Panc1 (cell line): Measurements from ENCODE around the gene SRCIN1. TPM values are rescaled to one million over a fixed set of nuclear protein-coding genes. Genes with fewer than 3 reads are reported as not detected.

ENCODE experiments used
- ATAC-seq: fragments of 200-7000 bp; cut with Tn5 transposase; 2 replicates; pipeline ENCODE4 v1.9.1; 2020; ENCODE audit warnings: mild to moderate bottlenecking, moderate library complexity
- BruUV-seq: library from RNA; stranded (reverse); fragments of 400-500 nt; replicated peaks from 2 replicates; lab custom pipeline; 2021; lab: Mats Ljungman, UMichigan
- CTCF ChIA-PET: fragments of 300-600 bp; sonication (Branson Sonifier 250); formaldehyde crosslinking; loops from one replicate; lab custom pipeline; 2022; ENCODE audit warnings: antibody characterized with exemption; lab: Charles Lee
- POLR2A ChIA-PET: fragments of 300-600 bp; sonication (Branson Sonifier 250); formaldehyde crosslinking; loops from one replicate; lab custom pipeline; 2022; ENCODE audit warnings: antibody characterized with exemption; lab: Charles Lee
- DNase-seq: peaks from one replicate; pipeline ENCODE4 v3.0.0-alpha.2; 2010; ENCODE audit warnings: low read depth, low spot score
- H3K27ac ChIP-seq: 2 replicates; pipeline ENCODE4 v1.5.1; 2011; ENCODE audit warnings: mild to moderate bottlenecking, low read length, inconsistent platforms
- H3K27me3 ChIP-seq: fragments of 200-500 bp; sonication (Bioruptor generic); 2 replicates; pipeline ENCODE4 v1.6.0; 2014; ENCODE audit warnings: low read length, inconsistent platforms; ENCODE audit not compliant: control insufficient read depth, insufficient read depth
- H3K36me3 ChIP-seq: fragments of 200-500 bp; sonication (Bioruptor generic); 2 replicates; pipeline ENCODE4 v1.5.1; 2014; ENCODE audit warnings: inconsistent platforms, mild to moderate bottlenecking, low read length, moderate library complexity; ENCODE audit not compliant: control insufficient read depth, insufficient read depth
- H3K4me1 ChIP-seq: 2 replicates; pipeline ENCODE4 v1.5.1; 2011; ENCODE audit warnings: inconsistent platforms, mild to moderate bottlenecking, low read length, moderate library complexity; ENCODE audit not compliant: control insufficient read depth, insufficient read depth
- H3K4me3 ChIP-seq, 2 experiments: 2 replicates each; pipeline ENCODE4 v1.5.1; 2011 to 2012; ENCODE audit warnings: low read depth in 2 of 2, low read length in 2 of 2, mild to moderate bottlenecking in 2 of 2, inconsistent platforms in 1 of 2, moderate library complexity in 1 of 2
- H3K9me3 ChIP-seq: fragments of 200-500 bp; sonication (Bioruptor generic); 2 replicates; pipeline ENCODE4 v1.5.1; 2014; ENCODE audit warnings: low read depth, mild to moderate bottlenecking, inconsistent platforms, low read length, moderate library complexity; ENCODE audit not compliant: control insufficient read depth, insufficient read depth
- POLR2AphosphoS5 ChIP-seq: IDR thresholded peaks from 2 replicates; pipeline ENCODE4 v1.6.1; 2012; ENCODE audit warnings: mild to moderate bottlenecking, low read depth, low read length, moderate library complexity
- SIN3A ChIP-seq: IDR thresholded peaks from 2 replicates; pipeline ENCODE4 v1.6.1; 2012; ENCODE audit warnings: low read depth, mild to moderate bottlenecking, low read length, moderate library complexity, borderline replicate concordance; ENCODE audit not compliant: insufficient read depth
- TCF7L2 ChIP-seq: IDR thresholded peaks from 2 replicates; pipeline ENCODE4 v1.6.1; 2011; ENCODE audit warnings: mild to moderate bottlenecking, low read depth, low read length, inconsistent platforms
- in situ Hi-C: cut with HindIII; loops from 2 replicates; pipeline ENCODE4 v1.10.0; 2016; ENCODE audit warnings: low sequenced_read_pairs, low pct_unique_long_range_greater_than_20kb
- intact Hi-C: fragments of 100-400 bp; cut with micrococcal nuclease; formaldehyde crosslinking; loops from one replicate; pipeline ENCODE4 v1.10.0; 2022; ENCODE audit not compliant: unreplicated experiment
- total RNA-seq: library from RNA; stranded (reverse); gene quantifications from one replicate; pipeline ENCODE4 v1.2.1, GENCODE V29; 2021; ENCODE audit not compliant: unreplicated experiment
- TF ChIP-seq, protein P1 (sequence below), 2 experiments: IDR thresholded peaks; 2 replicates each; pipeline ENCODE4 v1.6.1; 2011 to 2012; ENCODE audit warnings: low read depth in 2 of 2, control low read depth in 1 of 2, low read length in 1 of 2, mild to moderate bottlenecking in 1 of 2, moderate library complexity in 1 of 2; ENCODE audit not compliant: insufficient read depth in 1 of 2
- TF ChIP-seq, protein P2 (sequence below): fragments of 450-650 bp; IDR thresholded peaks from 2 replicates; pipeline ENCODE4 v1.5.1; 2017; ENCODE audit warnings: mild to moderate bottlenecking

Gene SRCIN1
- total RNA-seq, 1 experiment from 2014 or later, result 12.8 TPM

DNA sequence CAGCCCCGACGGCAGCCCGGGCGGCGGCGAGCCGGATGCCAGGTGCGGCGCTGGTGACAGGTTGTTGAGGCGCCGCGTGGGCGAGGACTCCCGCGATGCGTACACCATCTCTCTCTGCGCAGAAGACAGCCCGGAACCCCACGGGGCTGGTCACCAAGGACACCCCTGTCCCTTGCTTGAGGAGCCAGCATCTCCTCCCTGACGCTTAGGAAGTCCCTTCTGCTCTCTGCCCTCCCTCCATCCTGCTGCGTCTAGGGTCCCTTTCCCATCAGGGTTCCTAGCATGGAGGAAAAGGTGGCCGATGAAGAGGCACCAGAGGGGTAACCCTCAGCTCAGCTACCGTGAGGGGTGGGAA, 43.6 kb downstream of the SRCIN1 start:
- ATAC-seq (no peak), DNase-seq (no peak)
- peaks cover 4% of the 10 kb centered on the region; the same call in 1 of the 2 replicates for H3K4me1 ChIP-seq
- no peaks in the 10 kb centered on the region for H3K36me3 ChIP-seq
- TF ChIP-seq, protein P1, sequence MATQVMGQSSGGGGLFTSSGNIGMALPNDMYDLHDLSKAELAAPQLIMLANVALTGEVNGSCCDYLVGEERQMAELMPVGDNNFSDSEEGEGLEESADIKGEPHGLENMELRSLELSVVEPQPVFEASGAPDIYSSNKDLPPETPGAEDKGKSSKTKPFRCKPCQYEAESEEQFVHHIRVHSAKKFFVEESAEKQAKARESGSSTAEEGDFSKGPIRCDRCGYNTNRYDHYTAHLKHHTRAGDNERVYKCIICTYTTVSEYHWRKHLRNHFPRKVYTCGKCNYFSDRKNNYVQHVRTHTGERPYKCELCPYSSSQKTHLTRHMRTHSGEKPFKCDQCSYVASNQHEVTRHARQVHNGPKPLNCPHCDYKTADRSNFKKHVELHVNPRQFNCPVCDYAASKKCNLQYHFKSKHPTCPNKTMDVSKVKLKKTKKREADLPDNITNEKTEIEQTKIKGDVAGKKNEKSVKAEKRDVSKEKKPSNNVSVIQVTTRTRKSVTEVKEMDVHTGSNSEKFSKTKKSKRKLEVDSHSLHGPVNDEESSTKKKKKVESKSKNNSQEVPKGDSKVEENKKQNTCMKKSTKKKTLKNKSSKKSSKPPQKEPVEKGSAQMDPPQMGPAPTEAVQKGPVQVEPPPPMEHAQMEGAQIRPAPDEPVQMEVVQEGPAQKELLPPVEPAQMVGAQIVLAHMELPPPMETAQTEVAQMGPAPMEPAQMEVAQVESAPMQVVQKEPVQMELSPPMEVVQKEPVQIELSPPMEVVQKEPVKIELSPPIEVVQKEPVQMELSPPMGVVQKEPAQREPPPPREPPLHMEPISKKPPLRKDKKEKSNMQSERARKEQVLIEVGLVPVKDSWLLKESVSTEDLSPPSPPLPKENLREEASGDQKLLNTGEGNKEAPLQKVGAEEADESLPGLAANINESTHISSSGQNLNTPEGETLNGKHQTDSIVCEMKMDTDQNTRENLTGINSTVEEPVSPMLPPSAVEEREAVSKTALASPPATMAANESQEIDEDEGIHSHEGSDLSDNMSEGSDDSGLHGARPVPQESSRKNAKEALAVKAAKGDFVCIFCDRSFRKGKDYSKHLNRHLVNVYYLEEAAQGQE (IDR thresholded peaks at IDR 0.05; ENCODE audit: insufficient read depth in 1 of 2, low read depth in 2 of 2, low read length in 1 of 2), result no peak
- TF ChIP-seq, protein P2, sequence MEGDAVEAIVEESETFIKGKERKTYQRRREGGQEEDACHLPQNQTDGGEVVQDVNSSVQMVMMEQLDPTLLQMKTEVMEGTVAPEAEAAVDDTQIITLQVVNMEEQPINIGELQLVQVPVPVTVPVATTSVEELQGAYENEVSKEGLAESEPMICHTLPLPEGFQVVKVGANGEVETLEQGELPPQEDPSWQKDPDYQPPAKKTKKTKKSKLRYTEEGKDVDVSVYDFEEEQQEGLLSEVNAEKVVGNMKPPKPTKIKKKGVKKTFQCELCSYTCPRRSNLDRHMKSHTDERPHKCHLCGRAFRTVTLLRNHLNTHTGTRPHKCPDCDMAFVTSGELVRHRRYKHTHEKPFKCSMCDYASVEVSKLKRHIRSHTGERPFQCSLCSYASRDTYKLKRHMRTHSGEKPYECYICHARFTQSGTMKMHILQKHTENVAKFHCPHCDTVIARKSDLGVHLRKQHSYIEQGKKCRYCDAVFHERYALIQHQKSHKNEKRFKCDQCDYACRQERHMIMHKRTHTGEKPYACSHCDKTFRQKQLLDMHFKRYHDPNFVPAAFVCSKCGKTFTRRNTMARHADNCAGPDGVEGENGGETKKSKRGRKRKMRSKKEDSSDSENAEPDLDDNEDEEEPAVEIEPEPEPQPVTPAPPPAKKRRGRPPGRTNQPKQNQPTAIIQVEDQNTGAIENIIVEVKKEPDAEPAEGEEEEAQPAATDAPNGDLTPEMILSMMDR, result no peak
- TF ChIP-seq TCF7L2, result no peak
- TF ChIP-seq POLR2AphosphoS5, result no peak
- TF ChIP-seq SIN3A, result no peak
- intact Hi-C loops, result no loop called here
- no TSS peak for BruUV-seq
- CTCF ChIA-PET, result no interaction called here
- H3K4me3 ChIP-seq, result no peak overlapping the region
- no peaks in the 10 kb centered on the region for H3K27me3 ChIP-seq
- no peak overlapping the region for H3K27ac ChIP-seq
- POLR2A ChIA-PET, result no interaction called here
- in situ Hi-C loops, result no loop called here
- no peaks in the 10 kb centered on the region for H3K9me3 ChIP-seq

DNA sequence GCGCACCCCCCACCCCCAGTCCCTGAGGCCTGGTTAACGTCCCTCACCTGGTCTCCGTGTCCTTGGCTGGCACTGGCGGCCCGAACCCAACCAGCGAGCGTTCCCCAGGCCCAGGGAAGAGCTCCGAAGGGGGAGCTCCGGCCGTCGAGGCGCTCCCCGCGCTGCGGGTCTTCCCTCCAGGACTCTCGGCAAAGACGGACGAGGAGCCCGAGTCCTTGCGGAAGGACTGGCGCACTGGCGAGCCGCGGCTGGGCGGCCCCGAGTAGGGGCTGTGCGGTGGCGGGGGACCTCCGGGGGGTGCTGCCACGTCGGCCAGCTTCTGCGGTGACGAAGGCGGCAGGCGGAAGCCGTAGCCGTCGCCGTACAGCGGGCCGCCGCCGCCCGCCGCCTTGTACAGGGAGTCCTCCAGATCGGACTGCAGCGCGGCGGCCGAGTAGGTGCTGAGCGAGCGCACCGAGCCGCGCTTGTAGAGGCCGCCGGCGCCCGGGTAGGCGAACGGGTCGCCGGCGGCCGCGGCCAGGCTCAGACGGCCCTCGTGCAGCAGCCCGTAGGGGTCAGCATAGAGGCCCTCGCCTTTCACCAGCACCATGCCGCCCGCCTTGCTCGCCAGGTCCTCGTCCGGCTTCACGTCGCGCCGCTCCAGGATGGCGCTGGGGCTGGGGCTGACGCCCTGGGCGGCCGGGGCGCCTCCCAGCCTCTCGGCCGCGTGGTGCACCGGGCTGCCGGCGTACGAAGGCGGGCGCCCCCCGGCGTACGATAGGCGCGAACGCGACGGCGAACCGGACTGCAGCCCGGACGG, 44.1 kb downstream of the SRCIN1 start:
- no peaks in the 10 kb centered on the region for H3K9me3 ChIP-seq
- H3K27me3 ChIP-seq, result no peaks in the 10 kb centered on the region
- POLR2A ChIA-PET, result interaction anchor here (0.6 kb wide), 1 partner anchor 96 kb away, joined by 8 read pairs; no protein-coding TSS in a partner anchor
- BruUV-seq, result no TSS peak
- H3K27ac ChIP-seq, result no peak overlapping the region
- DNase-seq (no peak), ATAC-seq (no peak)
- H3K4me3 ChIP-seq, result no peak overlapping the region
- TF ChIP-seq, protein P2, result no peak
- TF ChIP-seq, protein P1 (IDR thresholded peaks at IDR 0.05; ENCODE audit: insufficient read depth in 1 of 2, low read depth in 2 of 2, low read length in 1 of 2), result no peak
- no peak for TF ChIP-seq TCF7L2
- TF ChIP-seq SIN3A, result no peak
- TF ChIP-seq POLR2AphosphoS5, result no peak
- in situ Hi-C loops, result no loop called here
- H3K36me3 ChIP-seq, result no peaks in the 10 kb centered on the region
- CTCF ChIA-PET, result interaction anchor here (1.3 kb wide), 1 partner anchor 101 kb away, joined by 4 read pairs; no protein-coding TSS in a partner anchor
- intact Hi-C loops, result no loop called here
- peaks cover 4% of the 10 kb centered on the region; the same call in 1 of the 2 replicates for H3K4me1 ChIP-seq
